Activated CD4-positive, alpha-beta T cell treated with anti-CD3 and anti-CD28 coated beads, Interleukin-2, amount 50 U/mL, for 4 hours (primary cell): ENCODE data around the gene ATP5MC2.
"Not testable (repeated sequence)": the region's sequence is repeated elsewhere in the genome, so short reads cannot be mapped to it uniquely, and the experiment has no call there.

Experiments
- DNase-seq, 2 experiments: peaks; one replicate each; pipeline ENCODE4 v3.0.0-alpha.2; 2020

ATP5MC2 gene

DNA sequence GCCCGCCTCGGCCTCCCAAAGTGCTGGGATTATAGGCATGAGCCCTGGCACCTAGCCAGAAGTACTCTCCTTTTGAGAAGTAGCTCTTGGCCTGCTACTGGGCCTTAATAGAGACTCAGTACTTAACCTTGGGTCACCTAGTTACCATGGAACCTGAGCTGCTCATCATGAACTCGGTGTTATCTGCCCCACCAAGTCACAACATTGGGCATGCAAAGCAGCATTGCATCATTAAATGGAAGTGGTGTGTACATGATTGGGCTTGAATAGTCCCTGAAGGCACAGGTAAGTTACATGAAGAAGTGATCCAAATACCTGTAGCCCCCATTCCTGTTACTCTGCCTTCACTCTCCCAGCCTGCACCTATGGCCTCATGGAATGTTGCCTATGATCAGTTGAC, 31.8 kb downstream of the ATP5MC2 start:
- no peak for DNase-seq

DNA sequence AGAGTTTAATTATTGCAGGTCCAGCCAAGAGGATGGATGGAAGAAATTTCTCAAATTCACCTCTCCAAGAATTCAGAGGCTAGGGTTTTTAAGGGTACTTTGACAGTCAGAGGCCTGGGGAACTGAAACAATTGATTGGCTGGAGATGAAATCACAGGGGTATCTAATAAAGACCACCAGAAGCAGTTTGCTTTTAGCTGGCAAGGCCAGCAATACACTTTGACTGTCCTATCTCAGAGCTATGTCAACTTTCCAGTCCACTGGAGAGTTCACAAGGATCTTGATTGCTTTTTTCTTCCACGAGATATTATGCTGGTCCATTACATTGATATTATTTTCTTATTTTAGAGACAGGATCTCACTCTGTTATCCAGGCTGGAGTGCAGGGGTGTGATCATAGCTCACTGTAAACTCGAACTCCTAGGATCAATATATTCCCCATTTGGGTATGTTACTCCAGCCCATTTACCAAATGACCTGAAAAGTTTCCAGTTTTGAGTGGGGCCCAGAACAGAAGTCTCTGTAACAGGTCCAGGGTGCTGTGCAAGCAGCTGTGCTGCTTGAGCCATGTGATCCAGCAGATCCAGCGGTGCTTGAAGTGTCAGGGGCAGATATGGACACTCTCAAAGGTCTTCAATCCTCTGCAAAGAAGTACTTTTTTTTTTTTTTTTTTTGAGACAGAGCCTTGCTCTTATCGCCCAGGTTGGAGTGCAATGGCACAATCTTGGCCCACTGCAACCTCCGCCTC, 32.5 kb downstream of the ATP5MC2 start:
- DNase-seq, result no peak

DNA sequence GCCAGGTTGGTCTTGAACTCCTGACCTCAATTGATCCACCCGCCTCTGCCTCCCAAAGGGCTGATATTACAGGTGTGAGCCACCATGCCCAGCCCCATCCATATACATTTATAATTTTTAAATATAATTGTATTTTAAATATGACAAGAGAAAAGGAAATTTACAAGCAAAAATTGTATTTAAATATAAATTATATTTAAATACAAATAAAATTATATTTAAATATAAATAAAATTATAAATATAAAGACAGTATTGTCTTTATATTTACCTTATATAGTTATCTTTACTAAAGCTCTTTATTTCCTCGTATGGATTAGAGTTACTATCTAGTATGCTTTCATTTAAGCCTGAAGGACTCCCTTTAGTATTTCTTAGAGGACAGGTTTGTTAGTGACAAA, 37.8 kb downstream of the ATP5MC2 start:
- DNase-seq, result no peak

DNA sequence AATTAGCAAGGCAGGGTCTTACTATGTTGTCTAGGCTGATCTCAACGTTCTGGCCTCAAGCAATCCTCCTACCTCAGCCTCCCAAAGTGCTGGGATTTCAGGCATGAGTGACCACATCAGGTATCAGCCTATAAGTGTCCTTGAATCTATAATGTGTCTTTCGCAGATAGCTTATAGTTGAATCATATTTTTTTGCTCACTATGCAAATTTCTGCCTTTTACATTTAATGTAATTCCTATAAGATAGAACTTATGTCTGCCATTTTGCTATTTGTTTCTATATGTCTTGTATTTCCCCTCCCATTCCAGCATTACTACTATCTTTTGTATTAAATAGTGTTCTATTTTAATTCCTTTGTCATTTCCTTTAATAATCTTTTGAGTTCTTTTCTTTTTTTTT, 39.2 kb downstream of the ATP5MC2 start:
- no peak for DNase-seq

DNA sequence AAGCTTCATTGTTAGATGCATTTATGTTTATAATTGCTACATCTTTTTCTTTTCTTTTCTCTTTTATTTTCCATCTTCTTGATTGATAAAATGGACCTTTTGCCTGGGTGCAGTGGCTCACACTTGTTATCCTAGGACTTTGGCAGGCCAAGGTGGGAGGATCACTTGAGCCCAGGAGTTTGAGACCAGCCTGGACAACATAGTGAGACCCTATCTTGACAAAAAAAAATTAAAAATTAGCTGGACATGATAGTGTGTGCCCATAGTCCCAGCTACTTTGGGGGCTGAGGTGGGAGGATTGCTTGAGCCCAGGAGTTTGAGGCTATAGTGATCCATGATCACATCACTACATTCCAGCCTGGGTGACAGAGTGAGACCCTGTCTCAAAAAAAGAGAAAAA, 40.2 kb downstream of the ATP5MC2 start:
- not testable (repeated sequence) for DNase-seq

DNA sequence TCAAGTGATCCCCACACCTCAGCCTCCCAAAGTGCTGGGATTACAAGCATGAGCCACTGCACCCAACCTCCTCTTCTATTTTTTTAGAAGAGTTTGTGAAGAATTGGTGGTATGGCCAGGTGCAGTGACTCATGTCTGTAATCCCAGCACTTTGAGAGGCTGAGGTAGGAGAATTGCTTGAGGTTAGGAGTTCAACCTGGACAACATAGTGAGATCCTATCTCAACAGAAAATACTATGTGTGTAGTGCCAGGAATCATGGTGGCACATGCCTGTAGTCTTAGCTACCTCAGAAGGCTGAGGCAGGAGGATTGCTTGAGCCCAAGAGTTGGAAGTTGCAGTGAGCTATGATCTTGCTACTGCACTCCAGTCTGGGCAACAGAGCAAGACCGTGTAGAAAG, 44.2 kb downstream of the ATP5MC2 start:
- no peak for DNase-seq

DNA sequence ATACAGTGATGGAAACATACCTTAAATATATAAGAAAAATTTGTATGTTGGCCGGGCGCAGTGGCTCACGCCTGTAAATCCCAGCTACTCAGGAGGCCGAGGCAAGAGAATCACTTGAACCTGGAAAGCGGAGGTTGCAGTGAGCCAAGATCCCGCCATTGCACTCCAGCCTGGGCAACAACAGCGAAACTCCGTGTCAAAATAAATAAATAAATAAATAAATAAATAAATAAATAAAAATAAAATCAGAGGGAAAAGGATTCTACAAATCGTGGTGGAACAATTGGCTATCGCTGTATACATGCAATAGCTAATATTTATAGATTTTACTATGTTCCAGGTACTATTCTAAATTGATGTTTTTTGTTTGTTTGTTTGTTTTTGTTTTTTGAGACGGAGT, 48.0 kb downstream of the ATP5MC2 start:
- no peak for DNase-seq

DNA sequence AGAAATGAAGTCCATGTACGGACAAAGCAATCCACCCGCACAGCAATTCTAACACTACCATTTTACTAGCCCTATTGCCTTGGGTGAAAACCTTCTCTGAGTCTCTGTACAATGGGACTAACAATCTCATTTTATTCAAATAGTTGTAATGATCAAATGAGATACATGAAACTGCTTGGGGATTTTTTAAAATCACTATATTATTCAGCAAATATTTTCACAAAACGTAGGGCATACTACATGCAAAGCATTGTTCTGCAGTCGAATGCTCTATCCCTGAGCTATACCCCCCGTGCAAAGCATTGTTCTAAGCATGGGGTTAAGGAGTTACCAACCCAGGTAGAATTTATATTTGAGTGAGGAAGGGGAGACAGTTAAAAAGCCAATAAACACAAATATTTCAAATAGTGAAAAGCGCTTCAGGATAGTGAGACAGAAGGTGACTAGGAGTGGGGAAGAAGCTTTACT, 49.1 kb downstream of the ATP5MC2 start:
- DNase-seq, result no peak

DNA sequence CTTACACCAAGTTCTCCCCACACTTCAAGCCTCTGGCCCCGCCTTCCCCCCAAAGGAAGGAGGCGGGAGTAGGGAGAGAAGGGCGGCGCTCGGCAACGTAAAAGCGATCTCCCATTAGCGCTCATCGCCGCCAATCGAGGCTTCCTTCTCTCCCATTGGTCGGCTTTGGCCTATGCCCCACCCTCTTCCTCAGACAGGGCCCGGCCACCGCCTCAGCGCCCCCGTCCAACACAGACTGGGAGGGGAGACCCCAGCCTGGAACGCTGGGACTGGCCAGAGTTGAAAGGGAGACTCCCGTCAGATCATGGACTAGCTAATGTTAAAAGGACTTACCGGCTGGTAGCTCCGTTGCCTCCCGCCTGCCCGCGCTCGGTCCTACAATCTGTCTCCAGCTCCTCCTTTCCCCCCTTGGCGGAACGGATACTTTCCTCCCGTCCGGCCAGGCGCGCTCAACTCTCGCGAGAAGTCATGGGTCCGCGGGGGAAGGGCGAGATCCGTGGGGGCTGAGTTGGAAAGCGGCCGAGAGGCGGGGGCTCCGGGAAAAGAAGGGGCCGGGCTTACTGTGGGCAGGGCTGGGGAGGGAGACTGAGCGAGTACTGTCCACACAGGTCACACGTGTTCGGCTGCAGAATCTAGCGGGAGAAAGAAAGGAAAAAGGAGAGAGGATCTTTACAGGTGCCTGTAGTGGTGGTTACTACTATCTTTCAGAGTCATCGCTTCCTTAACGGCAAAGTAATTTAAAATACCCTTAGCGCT, 49.8 kb downstream of the ATP5MC2 start, which contains the start of gene ATF7:
TSS of gene ATF7 (minus strand) at position 437 of the 756 bp plus-strand sequence. CDS start 25,382 bp downstream, outside the sequence.
- DNase-seq, result peak; percentile 98 to 99

DNA sequence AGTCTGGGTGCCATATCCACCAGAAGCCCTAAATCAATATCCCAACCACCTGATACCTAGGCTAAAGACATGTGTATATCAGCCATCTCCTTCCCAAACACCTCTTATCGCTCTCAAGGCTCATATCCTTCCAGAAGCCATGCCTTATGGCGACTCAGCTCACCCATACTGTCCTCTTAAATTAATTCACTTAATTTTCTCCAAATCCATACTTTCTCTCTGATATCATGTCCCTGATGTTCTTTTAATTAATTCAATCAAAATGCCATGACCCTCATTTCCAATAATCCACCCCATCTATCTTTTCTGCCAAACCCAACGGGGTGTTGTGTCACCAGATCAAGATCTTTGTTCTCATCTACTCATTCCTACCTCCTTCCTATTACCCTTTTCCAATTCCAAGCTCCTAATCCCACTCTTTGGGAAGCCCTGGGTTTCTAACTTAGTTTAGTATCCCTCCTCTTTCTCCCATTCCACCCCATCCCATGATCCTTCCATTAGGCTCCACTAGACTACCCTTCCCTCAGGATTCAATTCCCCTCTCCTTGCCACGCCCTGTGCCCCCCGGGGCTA, 50.4 kb downstream of the ATP5MC2 start:
- DNase-seq, result no peak

DNA sequence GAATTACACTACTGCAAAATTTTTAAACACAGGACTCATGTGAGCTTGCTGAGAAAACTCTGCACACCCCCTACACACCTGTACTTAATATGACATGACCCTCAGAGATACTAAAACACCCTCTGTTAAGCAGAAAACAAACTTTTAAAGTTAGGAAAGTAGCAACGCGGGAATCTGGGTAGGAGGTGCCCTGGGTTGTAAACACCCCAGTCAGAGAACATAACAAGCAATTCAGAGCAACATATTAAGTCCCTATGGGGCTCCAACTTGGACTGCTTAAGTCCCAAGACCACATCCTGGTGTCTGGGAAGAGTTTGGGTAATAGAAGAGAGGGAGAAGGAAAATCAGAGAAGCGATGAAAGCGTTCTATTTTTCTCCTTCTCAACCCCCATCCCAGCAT, 50.9 kb downstream of the ATP5MC2 start:
- DNase-seq, result no peak

DNA sequence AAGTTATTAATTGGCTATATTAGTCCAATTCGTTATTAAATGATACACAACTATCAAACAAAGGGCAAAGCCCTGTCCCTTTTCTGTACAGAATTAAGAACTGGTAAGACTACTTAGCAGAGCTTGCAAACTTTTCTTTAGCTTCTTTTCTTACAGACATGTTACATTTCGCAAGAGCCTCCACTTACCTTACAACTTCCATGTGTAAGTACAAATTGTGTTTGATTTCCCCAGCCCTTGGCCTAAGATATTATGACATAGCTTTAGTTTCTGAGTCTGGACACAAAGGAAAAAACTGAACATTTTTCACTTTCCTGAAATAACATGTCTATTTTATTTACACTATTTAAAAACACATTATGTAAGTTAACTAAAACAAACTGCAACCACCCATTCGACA, 51.4 kb downstream of the ATP5MC2 start:
- DNase-seq, result no peak

DNA sequence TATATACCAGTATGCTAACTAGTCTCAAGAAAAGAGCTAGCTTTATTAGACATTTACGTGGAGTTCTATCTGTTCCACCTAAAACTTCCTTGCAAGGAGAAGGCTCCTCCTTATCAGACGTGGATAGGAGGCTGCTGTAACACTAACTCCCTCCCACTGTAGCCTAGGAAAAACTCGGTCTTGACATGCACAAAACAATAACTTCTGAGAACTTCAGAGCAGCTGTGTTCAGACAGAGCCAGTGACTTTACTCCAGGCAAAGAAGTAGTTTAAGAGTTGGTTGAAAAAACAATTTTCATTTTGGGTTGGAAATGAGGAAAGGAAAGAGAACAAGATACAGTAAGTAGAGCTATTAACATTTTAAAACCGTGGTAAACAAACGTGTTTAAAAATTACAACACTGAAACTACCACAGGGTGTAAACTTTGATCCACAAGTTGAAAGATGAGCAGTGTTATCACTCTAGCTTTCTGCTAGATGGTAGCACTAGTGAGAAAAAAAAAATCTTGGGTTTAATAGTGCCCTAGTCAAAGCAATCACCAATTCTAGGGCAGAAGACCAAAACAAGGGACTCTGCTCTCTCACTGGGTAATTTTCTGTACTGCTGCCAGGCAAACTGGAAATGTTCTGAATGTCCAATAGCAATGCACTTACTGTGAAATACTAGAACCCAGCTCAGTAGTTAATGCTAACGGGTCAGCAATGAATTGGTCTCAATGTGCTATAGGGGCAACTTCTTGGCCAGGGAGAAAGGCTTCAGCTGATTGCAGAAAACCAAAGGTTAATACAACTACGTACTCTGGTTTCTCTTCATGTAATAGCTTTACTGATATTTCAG, 52.1 kb downstream of the ATP5MC2 start:
- no peak for DNase-seq

DNA sequence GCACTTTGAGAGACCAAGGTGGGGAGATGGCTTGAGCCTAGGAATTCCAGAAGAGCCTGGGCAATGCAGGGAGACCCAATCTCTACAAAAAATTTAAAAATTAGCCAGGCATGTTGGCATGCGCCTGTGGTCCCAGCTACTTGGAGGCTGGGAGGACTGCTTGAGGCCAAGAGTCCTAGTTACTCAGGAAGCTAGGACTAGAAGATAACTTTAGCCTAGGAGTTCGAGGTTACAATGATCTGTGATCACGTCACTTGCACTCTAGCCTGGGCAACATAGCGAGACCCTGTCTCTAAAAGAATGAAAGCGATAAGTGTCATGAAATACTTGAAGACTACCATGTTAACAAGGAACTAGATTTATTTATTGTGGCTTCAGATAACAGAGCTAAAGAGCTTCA, 53.2 kb downstream of the ATP5MC2 start:
- no peak for DNase-seq

DNA sequence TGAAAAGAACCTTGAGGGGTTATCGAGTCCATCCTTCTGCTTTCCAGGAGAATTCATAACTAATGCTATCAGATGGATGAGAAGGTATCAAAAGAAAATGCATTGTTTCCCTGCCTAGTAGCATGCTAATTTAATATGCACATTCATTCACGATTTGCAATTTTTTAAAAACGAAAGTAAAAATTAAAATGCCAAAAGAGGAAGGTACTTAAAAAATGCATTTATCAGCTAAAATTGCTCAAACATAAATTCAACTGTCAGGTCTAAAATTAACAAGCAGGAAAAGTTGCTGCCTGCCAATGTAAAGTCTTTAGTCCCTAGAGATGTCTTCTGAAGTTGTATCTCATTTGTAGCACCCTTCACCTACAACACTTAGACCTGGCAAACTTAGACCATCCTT, 57.6 kb downstream of the ATP5MC2 start:
- no peak for DNase-seq

DNA sequence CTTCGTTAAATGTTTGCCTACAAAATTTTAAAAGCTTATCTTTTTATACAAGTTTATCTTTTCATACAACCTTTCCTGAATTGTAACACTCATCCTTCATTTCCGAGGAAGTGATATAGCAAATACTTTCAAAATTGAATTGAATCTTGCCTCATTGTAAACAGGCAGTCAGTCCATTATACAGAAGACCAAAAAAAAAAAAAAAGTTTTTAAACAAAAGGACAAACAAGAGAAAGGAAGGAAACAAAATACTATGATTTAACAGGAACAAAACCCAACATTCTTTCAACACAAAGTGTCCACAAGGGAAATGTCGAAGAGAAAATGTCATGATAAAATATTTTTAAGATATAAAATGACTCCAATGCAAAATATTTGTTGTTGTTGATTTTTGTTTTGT, 58.2 kb downstream of the ATP5MC2 start:
- no peak for DNase-seq

DNA sequence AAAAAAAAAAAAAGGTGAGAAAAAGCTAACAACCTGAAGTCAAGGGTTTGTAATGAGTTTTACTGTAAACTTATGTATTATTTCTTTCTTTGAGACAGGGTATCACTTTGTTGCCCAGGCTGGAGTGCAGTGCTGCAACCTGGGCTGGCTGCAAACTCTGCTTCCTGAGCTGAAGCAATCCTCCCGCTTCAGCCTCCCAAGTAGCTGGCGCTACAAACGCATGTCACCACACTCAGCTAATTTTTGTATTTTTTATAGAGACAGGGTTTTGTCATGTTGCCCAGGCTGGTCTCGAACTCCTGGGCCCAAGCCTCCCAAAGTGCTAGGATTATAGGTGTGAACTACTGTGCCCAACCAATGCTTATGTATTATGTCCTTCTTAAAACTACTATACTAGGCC, 58.9 kb downstream of the ATP5MC2 start:
- DNase-seq, result no peak
